GM19328 (cell line): Measurements from ENCODE around the gene MYRF.

Source experiments
- ATAC-seq: cut with Tn5 transposase; IDR thresholded peaks from one replicate; pipeline ENCODE4 v1.9.1; 2021; ENCODE audit warnings: mild to moderate bottlenecking, moderate library complexity; ENCODE audit not compliant: unreplicated experiment

MYRF gene

GRCh38 chr11:61815790-61816735 is 63.6 kb downstream of the MYRF start:
- ATAC-seq = peak; percentile 33

GRCh38 chr11:61816736-61817455 is 64.5 kb downstream of the MYRF start, which contains the start of gene FADS1:
Gene FADS1 (minus strand): TSS chr11:61817003. CDS start chr11:61816929, 74 bp downstream.
- ATAC-seq = peak; percentile 54

GRCh38 chr11:61817471-61818202 is 65.2 kb downstream of the MYRF start:
- ATAC-seq = no peak

GRCh38 chr11:61820174-61820573 is 67.7 kb downstream of the MYRF start:
- ATAC-seq = no peak

GRCh38 chr11:61826930-61827570 is 74.6 kb downstream of the MYRF start:
- ATAC-seq = no peak

GRCh38 chr11:61827571-61828378 is 75.3 kb downstream of the MYRF start, which contains the start of gene FADS2:
Gene FADS2 (plus strand): TSS chr11:61828300. CDS start chr11:61828391, 91 bp downstream.
- peak; percentile 50 for ATAC-seq

GRCh38 chr11:61828379-61828628 is 75.9 kb downstream of the MYRF start:
- no peak for ATAC-seq

GRCh38 chr11:61828629-61829407 is 76.4 kb downstream of the MYRF start:
- ATAC-seq = no peak

- no peak for ATAC-seq
Observed at GRCh38 chr11:61829806-61830205, 77.4 kb downstream of the MYRF start.

- no peak for ATAC-seq
Observed at GRCh38 chr11:61830237-61831105, 78.0 kb downstream of the MYRF start.

- no peak for ATAC-seq
Observed at GRCh38 chr11:61832207-61832606, 79.8 kb downstream of the MYRF start.

- no peak for ATAC-seq
Observed at GRCh38 chr11:61832754-61833153, 80.3 kb downstream of the MYRF start.

- ATAC-seq = no peak
Observed at GRCh38 chr11:61833471-61833870, 81.0 kb downstream of the MYRF start.

GRCh38 chr11:61833926-61834277 is 81.5 kb downstream of the MYRF start:
- no peak for ATAC-seq

- peak; percentile 76 for ATAC-seq
Observed at GRCh38 chr11:61834278-61835048, 82.0 kb downstream of the MYRF start.

- ATAC-seq = no peak
Observed at GRCh38 chr11:61836193-61836592, 83.8 kb downstream of the MYRF start.

GRCh38 chr11:61837411-61838005 is 85.1 kb downstream of the MYRF start:
- ATAC-seq = no peak
